Mammary epithelial cell (primary cell): Measurements from ENCODE around the gene IRF2.

Source experiments
- CTCF ChIP-seq, 2 donors: IDR thresholded peaks in 1 of 2; conservative IDR thresholded peaks in 1 of 2; 2 replicates each; pipeline ENCODE4 v1.5.1; 2011 to 2012; ENCODE audit warnings: inconsistent platforms in 2 of 2, low read length in 2 of 2, mild to moderate bottlenecking in 2 of 2, control low read depth in 1 of 2, low read depth in 1 of 2; ENCODE audit not compliant: insufficient read depth in 1 of 2; ENCODE audit errors: extremely low read depth in 1 of 2
- EZH2 ChIP-seq: IDR thresholded peaks from 2 replicates; pipeline ENCODE4 v1.6.1; 2012; ENCODE audit warnings: low read length, inconsistent platforms, borderline replicate concordance

GRCh38 chr4:184439856-184440594 lies 34.3 kb downstream of the IRF2 start:
- TF ChIP-seq CTCF (conservative IDR thresholded peaks at IDR 0.05 in 1 of 2, IDR thresholded peaks at IDR 0.05 in 1 of 2; ENCODE audit: extremely low read depth in 1 of 2, insufficient read depth in 1 of 2, low read depth in 1 of 2, low read length in 2 of 2) (no peak), EZH2 (no peak)
